ENCODE data around the gene PPP1R13B. TPM values are rescaled to one million over a fixed set of nuclear protein-coding genes. Genes with fewer than 3 reads are reported as not detected.

Gene PPP1R13B
- total and polyA plus RNA-seq, 11 donors = 27.5 to 96.2 (median 75.4) TPM

DNA sequence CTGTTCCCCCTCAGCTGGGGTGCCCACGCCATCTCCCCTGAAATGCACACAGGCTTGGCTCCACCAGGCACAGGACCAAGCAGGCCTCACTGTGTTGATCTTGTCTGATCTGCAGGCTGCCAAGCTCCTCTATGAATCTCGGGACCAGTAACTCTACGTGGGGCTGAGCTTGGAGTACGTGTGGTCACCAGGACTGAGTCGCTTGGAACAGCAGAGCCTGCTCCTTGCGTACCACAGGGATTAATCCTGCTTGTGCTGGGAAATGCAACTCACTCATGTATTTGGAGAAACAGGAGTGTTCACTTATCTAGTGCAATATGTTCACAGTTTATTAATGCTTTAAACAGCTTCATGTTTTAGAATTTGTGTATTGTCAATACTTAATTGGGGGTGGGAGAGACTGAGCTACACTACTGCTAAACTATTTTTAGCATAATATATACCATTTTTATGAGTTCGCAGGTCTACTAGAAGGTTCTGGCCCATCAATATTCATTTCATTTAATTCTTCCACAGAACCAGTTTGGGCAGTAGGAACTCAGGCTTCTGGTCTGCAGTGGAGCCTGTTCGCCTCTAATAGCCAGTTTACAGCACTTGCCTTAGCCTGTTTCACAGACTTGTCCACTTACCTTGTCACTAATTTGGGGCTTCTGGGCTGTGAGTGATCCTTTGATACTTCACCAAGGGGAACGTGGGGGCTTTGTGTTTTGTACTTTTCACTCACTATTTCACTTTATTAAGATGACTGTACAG lies 114.3 kb downstream of the PPP1R13B start:
- intact Hi-C loops (cut with DNase I) = loop anchor here in 1 of 10 donors (10.0 kb wide), 2 partner anchors 158 to 252 kb away; no protein-coding TSS in a partner anchor
- WGBS, 4 donors = 70 to 80% (median 77%) methylated on average over 8 to 9 of the region's 9 CpGs
- Histone ChIP-seq H3K4me3 (no peak overlapping the region), H3K27me3 (no peaks in the 10 kb centered on the region), H3K9me3 (no peaks in the 10 kb centered on the region), H3K36me3 (peaks cover 0 to 91% (median 79%) of the 10 kb centered on the region in 9 donors), H3K4me1 (peaks cover 0 to 46% (median 20%) of the 10 kb centered on the region in 12 donors), H3K27ac (peak overlapping the region in 1 of 12 donors; percentile 1)
- no peak for TF ChIP-seq POLR2A (IDR thresholded peaks at IDR 0.05)
- TF ChIP-seq, protein P1, sequence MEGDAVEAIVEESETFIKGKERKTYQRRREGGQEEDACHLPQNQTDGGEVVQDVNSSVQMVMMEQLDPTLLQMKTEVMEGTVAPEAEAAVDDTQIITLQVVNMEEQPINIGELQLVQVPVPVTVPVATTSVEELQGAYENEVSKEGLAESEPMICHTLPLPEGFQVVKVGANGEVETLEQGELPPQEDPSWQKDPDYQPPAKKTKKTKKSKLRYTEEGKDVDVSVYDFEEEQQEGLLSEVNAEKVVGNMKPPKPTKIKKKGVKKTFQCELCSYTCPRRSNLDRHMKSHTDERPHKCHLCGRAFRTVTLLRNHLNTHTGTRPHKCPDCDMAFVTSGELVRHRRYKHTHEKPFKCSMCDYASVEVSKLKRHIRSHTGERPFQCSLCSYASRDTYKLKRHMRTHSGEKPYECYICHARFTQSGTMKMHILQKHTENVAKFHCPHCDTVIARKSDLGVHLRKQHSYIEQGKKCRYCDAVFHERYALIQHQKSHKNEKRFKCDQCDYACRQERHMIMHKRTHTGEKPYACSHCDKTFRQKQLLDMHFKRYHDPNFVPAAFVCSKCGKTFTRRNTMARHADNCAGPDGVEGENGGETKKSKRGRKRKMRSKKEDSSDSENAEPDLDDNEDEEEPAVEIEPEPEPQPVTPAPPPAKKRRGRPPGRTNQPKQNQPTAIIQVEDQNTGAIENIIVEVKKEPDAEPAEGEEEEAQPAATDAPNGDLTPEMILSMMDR (IDR thresholded peaks at IDR 0.05) = no peak
- ATAC-seq (peak in 1 of 4 donors; percentile 0), DNase-seq (no peak)

DNA sequence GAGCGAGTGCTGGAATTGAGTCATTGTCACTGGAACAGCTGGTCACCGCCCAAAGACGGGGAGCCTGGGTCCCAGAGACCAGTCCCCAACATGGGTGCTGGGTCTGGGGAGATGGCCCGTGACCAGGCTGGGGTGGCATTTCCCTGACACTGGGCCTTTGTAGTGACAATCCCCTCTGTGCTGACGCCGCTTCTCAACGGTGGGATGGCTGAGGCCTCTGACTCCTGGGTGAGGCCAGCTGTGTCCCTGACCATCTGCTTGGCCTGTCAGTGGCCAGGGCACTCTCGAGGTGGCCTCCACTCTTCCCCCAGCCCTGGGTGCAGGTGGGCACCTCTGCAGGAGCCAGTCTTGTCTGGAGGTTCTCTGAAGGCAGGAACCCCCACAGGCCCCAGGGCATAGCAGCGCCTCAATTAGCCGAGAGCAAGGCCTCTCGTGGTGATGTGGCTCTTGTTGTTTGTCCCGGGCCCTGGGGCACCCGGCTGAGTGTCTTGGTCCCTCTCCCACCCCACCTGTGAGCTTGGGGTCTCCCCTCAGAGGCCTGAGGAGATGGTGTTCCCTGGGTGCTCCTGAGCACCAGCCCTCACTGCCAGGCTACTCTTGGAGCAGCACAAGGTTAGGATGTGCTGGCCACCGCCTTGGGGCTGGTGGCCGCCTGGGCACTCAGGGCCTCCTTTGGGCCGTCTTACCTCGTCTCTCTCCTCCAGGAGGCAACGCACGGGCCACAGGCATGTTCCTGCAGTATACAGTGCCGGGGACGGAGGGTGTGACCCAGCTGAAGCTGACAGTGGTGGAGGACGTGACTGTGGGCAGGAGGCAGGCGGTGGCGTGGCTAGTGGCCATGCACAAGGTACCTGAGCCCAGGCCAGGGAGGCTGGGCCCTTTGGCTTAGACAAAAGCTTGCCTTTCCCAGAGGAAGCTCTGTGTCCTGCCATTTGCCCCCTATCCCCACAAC lies 115.2 kb downstream of the PPP1R13B start:
- Histone ChIP-seq H3K9me3 (no peaks in the 10 kb centered on the region), H3K27ac (peak overlapping the region in 1 of 12 donors; percentile 1), H3K4me1 (peaks cover 0 to 46% (median 20%) of the 10 kb centered on the region in 12 donors), H3K27me3 (no peaks in the 10 kb centered on the region), H3K4me3 (no peak overlapping the region), H3K36me3 (peaks cover 0 to 86% (median 78%) of the 10 kb centered on the region in 9 donors)
- DNase-seq (peak in 1 of 5 donors; percentile 60), ATAC-seq (peak; percentile 0 to 11 (median 4))
- intact Hi-C loops (cut with DNase I) = loop anchor here in 1 of 10 donors (10.0 kb wide), 2 partner anchors 157 to 253 kb away; no protein-coding TSS in a partner anchor
- whole genome bisulfite sequencing, 4 donors = 87 to 92% (median 89%) methylated on average over 14 to 24 of the region's 24 CpGs
- TF ChIP-seq, protein P1 (IDR thresholded peaks at IDR 0.05) = no peak
- no peak for TF ChIP-seq POLR2A (IDR thresholded peaks at IDR 0.05)

DNA sequence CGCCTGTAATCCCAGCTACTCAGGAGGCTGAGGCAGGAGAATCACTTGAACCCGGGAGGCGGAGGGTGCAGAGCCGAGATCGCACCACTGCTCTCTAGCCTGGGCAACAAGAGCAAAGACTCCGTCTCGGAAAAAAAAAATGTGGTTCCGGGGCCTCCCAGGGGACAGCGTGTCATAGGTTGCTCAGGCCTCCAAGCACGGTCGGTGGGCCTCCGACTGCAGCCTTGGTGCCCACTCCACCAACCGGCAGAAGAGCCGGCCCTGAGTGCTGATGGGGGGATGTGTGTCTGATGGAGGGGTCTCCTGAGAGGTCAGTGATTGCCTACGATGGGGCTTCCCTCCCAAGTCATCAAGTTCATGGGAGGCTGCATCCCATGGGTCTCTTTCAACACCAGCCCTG lies 115.9 kb downstream of the PPP1R13B start:
- Histone ChIP-seq H3K4me1 (peaks cover 0 to 40% (median 17%) of the 10 kb centered on the region in 12 donors), H3K36me3 (peaks cover 0 to 79% (median 71%) of the 10 kb centered on the region in 9 donors)
- intact Hi-C loops (cut with DNase I) = loop anchor here in 1 of 10 donors (10.0 kb wide), 2 partner anchors 157 to 253 kb away; no protein-coding TSS in a partner anchor

More for the DNA sequence above, 115.9 kb downstream of the PPP1R13B start:
- H3K27ac ChIP-seq = no peak overlapping the region
- peak in 2 of 5 donors; percentile 22 to 26 for DNase-seq
- H3K27me3 ChIP-seq = no peaks in the 10 kb centered on the region
- WGBS, 4 donors = 77 to 91% (median 89%) methylated on average over 11 to 15 of the region's 15 CpGs
- no peak overlapping the region for H3K4me3 ChIP-seq
- no peak for ATAC-seq
- no peaks in the 10 kb centered on the region for H3K9me3 ChIP-seq
- TF ChIP-seq, protein P1 (IDR thresholded peaks at IDR 0.05) = no peak
- TF ChIP-seq POLR2A (IDR thresholded peaks at IDR 0.05) = no peak

All from heart left ventricle (tissue), 16 donors.